ENCODE data around the gene MESP2. TPM values are rescaled to one million over a fixed set of nuclear protein-coding genes. Genes with fewer than 3 reads are reported as not detected.
A peak's percentile ranks its signal among the peaks of the same experiment; 100 is the strongest.

Gene MESP2
- total and polyA plus RNA-seq, 2 of the 13 experiments (the other 11 are each of a cell fraction or from before 2014, with no cell fraction given) = not detected

- TF ChIP-seq MZF1 (CRISPR knock-in tag; IDR thresholded peaks at IDR 0.05; ENCODE audit: borderline replicate concordance) (no peak), TOPORS (CRISPR knock-in tag; IDR thresholded peaks at IDR 0.05) (0 out of 2 replicates have a peak, but pooled peaks have one; percentile 40), ARNTL (CRISPR knock-in tag; IDR thresholded peaks at IDR 0.05) (no peak), TARDBP (CRISPR knock-in tag; IDR thresholded peaks at IDR 0.05) (peak; percentile 55; the same call in 1 of the 2 replicates), RBFOX2 (IDR thresholded peaks at IDR 0.05; ENCODE audit: low read depth, low read length) (no peak), PAXIP1 (CRISPR knock-in tag; conservative IDR thresholded peaks at IDR 0.05) (peak; percentile 67), BATF2 (CRISPR knock-in tag; IDR thresholded peaks at IDR 0.05) (no peak), ZNF724P (CRISPR knock-in tag; IDR thresholded peaks at IDR 0.05; ENCODE audit: borderline replicate concordance) (no peak), NRL (CRISPR knock-in tag; IDR thresholded peaks at IDR 0.05; ENCODE audit: borderline replicate concordance) (peak; percentile 70; the same call in 1 of the 2 replicates), HIC2 (CRISPR knock-in tag; IDR thresholded peaks at IDR 0.05; ENCODE audit: low read depth) (peak; percentile 68; the same call in 1 of the 2 replicates), CCDC6 (CRISPR knock-in tag; IDR thresholded peaks at IDR 0.05) (peak; percentile 36; the same call in 1 of the 2 replicates), NCOA2 (CRISPR knock-in tag; IDR thresholded peaks at IDR 0.05) (peak; percentile 22; the same call in 1 of the 2 replicates), ETV6 (CRISPR knock-in tag; conservative IDR thresholded peaks at IDR 0.05) (no peak)
- TF ChIP-seq, protein P1, sequence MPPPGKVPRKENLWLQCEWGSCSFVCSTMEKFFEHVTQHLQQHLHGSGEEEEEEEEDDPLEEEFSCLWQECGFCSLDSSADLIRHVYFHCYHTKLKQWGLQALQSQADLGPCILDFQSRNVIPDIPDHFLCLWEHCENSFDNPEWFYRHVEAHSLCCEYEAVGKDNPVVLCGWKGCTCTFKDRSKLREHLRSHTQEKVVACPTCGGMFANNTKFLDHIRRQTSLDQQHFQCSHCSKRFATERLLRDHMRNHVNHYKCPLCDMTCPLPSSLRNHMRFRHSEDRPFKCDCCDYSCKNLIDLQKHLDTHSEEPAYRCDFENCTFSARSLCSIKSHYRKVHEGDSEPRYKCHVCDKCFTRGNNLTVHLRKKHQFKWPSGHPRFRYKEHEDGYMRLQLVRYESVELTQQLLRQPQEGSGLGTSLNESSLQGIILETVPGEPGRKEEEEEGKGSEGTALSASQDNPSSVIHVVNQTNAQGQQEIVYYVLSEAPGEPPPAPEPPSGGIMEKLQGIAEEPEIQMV (CRISPR knock-in tag; IDR thresholded peaks at IDR 0.05; ENCODE audit: low read depth) = no peak
- TF ChIP-seq, protein P2, sequence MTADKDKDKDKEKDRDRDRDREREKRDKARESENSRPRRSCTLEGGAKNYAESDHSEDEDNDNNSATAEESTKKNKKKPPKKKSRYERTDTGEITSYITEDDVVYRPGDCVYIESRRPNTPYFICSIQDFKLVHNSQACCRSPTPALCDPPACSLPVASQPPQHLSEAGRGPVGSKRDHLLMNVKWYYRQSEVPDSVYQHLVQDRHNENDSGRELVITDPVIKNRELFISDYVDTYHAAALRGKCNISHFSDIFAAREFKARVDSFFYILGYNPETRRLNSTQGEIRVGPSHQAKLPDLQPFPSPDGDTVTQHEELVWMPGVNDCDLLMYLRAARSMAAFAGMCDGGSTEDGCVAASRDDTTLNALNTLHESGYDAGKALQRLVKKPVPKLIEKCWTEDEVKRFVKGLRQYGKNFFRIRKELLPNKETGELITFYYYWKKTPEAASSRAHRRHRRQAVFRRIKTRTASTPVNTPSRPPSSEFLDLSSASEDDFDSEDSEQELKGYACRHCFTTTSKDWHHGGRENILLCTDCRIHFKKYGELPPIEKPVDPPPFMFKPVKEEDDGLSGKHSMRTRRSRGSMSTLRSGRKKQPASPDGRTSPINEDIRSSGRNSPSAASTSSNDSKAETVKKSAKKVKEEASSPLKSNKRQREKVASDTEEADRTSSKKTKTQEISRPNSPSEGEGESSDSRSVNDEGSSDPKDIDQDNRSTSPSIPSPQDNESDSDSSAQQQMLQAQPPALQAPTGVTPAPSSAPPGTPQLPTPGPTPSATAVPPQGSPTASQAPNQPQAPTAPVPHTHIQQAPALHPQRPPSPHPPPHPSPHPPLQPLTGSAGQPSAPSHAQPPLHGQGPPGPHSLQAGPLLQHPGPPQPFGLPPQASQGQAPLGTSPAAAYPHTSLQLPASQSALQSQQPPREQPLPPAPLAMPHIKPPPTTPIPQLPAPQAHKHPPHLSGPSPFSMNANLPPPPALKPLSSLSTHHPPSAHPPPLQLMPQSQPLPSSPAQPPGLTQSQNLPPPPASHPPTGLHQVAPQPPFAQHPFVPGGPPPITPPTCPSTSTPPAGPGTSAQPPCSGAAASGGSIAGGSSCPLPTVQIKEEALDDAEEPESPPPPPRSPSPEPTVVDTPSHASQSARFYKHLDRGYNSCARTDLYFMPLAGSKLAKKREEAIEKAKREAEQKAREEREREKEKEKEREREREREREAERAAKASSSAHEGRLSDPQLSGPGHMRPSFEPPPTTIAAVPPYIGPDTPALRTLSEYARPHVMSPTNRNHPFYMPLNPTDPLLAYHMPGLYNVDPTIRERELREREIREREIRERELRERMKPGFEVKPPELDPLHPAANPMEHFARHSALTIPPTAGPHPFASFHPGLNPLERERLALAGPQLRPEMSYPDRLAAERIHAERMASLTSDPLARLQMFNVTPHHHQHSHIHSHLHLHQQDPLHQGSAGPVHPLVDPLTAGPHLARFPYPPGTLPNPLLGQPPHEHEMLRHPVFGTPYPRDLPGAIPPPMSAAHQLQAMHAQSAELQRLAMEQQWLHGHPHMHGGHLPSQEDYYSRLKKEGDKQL (CRISPR knock-in tag; IDR thresholded peaks at IDR 0.05; ENCODE audit: low read depth) = no peak
These were observed 36.1 kb downstream of the MESP2 start (continued) for GRCh38 chr15:89812011-89812846.
